ENCODE data around the gene MYH6. TPM values are rescaled to one million over a fixed set of nuclear protein-coding genes. Genes with fewer than 3 reads are reported as not detected.
"Not testable (repeated sequence)": the region's sequence is repeated elsewhere in the genome, so short reads cannot be mapped to it uniquely, and the experiment has no call there.

Gene MYH6
- polyA plus RNA-seq, 5 donors: 0.03 to 0.18 TPM; not detected in 3

DNA sequence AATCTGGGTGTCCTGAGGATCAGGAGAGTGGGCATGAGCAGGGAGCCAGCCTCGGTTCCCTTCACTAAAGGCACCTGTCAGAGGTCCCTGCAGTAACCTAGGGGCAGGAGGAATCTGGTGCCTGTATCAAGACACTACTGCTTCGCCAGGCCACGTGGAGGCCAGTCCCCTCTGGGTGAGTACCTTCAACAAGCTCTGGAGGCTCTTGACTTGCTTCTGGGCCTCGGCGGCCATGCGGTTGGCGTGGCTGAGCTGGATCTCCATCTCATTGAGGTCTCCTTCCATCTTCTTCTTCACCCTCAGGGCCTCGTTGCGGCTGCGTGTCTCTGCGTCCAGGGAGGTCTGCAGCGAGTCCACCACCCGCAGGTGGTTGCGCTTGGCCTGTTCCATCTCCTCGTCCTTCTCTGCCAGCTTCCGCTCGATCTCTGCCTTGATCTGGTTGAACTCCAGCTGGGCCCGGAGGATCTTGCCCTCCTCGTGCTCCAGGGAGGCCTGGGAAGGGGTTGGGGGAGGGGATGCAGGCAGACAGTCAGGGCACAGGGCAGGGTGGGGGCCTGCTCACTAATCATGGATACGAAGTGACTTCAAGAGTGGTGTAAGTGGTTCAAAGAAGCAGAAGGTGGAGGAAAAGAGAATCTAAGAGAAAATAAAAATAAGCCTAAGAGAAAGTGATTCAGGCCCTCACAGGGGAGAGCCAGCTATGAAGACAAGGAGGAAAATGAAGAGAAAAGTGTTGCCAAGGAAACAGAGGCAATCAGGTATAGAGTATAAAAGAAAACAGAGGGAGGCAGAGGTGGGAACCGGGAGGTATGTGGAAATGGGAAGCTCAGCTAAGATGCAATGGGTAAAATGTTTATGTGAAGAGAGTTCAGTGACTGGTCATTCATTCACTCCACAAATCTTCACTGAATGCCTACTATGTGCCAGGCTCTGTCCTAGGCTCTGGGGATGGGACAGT lies 8.0 kb upstream of the MYH6 start:
- no peak for DNase-seq

DNA sequence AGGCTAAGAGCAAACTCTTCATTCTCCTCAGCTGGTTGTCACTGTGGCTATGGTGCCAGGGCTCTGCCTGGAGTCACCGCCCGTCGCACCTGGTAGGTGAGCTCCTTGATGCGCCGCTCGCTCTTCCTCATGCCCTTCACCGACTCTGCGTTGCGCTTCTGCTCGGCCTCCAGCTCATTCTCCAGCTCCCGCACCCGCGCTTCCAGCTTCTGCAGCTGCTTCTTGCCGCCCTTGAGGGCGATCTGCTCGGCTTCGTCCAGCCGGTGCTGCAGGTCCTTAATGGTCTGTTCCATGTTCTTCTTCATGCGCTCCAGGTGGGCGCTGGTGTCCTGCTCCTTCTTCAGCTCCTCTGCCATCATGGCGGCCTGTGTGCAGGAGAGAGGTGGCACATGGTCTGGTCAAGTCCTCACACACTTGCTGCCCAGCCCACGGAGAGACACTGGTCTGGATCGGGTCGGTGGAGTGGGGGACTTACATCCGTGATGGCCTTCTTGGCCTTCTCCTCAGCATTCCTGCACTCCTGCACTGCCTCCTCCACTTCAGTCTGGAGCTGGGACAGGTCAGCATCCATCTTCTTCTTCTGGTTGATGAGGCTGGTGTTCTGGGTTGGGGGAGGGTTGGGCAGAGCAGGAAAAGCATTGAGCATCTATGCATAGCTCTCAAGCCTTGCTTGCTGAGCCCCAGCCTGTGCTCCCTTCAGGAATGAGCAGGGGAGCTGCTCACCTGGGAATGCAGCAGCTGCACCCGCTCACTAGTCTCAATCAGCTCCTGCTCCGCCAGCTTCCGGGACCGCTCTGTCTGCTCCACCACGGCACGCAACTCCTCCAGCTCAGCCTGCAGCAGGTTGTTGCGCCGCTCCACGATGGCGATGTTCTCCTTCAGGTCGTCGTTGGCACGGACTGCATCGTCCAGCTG lies 7.1 kb upstream of the MYH6 start:
- no peak for DNase-seq

DNA sequence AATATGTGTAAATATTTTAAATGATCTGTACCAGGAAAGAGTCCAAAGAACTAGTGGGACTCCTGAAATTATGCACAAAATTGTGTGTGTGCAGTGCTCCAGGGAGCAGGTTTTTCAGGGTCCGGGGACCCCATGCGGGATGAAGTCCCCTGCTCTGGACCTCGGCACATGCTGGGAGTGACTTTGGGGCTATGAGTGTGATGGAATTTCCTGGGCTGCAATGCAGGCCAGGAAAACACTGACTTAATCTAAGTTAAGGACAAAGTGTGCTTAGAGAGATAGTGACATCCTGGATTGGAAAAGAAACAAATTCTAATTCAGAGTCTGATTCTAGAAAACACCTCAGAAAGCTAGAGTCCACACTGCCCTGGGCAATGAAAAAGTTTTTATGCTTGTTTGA lies 6.2 kb upstream of the MYH6 start:
- no peak for DNase-seq

DNA sequence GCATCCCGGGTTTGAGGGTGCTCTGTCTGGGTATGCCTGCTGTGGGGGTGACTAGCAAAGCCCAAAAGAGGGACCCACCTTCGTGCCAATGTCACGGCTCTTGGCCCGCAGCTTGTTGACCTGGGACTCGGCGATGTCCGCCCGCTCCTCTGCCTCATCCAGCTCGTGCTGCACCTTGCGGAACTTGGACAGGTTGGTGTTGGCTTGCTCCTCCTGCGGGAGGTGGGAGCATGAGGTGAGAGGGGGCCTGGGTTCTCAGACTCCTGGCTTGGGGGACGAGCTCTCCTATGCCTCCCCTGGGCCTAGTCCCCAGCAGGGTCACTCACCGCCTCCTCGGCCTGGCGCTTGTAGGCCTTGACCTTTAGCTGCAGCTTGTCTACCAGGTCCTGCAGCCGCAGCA lies 5.6 kb upstream of the MYH6 start:
- DNase-seq: no peak

DNA sequence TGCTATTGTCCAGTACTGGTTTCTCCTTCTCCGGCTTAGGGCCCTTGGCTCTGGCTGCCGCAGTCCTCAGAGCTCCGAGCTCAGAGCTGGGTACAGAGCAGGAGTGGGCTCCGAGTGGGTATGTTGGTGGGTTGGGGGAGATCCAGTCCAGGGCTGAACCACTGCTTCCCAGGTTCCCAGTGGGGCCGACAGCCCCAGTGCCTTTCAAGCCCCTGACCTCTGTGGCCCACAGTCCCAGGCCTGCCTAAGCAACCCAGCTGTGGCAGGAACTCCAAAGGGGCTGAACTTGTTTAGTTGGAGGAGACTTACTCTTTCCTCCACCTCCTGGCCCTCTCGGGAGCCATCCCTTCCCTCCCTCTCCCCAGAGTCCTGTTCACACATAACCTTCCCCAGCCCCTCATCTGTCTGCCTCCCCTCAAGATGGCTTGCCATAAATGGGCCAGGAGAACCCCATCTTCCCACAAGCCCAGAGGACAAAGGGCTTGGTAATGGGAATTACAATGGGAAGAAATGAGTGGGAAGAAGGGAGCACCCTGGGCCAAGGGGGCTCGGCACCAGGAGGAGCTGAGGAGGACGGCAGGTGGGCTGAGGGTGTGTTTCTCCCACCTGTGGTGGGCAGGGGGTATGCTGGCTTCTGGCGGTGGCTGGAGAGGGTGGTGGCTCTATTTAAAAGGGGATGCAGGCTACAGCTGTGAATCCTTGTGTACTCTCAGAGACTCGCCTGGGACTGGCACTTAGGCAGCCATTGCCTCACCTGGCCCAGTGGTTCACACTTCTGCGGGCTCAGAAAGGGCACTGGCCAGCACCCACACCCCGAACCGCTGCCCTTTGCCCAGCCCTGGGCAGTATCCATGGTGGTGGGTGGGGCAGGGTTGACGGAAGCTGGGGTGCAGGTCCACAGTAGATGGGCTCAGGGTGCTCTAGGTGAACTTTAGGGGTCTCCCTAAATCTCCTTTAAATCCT lies 3.8 kb upstream of the MYH6 start:
- DNase-seq: no peak

DNA sequence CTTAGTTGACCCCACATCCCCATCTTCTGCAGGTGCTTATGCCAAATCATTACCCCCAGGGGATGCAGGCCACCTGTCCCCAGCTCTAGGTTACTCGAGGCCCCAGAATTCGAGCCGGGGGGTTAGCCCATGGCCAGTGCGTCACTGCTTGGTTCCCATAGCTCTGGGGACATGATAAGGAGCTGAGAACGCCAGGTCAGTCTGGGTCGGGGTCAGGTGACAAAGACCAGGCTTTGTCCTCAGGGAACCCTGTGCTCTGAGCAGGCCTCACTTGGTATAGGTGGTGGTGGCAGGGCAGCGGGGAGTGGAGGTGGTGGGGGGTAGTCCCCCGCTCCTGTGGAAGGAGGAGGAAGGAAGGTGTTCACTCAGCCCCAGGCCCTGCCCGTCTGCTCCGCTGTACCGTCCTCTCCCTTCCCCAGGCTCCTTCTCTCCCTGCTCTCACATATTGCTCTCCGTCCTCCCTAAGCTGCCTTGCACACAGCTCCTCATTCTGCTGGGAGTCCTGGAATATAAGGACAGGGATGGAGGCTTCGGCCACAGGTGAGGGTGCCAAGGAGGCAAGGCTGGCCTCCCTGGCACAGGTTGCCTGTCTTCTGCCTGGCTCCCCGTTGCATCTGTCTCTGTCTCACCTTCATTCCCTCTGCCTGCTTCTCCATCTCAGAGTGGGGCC lies 2.0 kb upstream of the MYH6 start:
- no peak for DNase-seq

DNA sequence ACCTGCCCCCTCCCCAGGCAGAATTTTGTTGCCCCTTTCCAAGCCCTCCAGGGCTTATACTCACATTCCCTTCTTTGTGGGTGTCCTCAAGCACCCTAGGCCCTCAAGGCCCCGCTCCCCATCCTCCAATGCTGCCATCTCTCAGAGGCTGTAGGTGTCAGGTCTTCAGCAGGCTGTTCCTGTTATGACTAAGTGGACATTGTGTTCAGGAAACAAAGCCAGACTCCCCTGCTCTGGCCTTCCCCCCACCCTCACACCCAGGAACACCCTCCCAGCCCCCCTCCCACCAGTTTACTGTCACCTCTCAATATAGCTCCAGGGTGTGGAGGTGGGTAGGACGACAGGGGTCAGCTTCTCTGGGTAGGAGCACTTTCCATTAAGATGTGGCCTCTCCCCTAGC lies 1.4 kb upstream of the MYH6 start:
- no peak for DNase-seq

DNA sequence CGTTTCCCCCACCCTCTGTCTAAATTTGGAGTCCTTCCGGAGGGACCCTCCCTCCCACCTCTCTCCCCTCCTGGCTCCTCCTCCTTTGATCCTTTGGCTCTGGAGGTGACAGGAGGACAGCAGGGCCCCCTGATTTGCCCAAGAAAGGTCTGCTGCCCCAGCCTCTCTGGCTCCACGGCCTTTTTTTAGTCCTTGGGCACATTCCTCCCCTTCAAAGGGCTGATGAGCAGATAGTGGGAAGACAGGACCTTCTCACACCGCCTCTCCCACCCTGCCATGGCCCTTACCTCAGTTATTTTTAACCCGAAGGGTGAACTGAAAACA lies 196 bp upstream of the MYH6 start:
- no peak for DNase-seq

DNA sequence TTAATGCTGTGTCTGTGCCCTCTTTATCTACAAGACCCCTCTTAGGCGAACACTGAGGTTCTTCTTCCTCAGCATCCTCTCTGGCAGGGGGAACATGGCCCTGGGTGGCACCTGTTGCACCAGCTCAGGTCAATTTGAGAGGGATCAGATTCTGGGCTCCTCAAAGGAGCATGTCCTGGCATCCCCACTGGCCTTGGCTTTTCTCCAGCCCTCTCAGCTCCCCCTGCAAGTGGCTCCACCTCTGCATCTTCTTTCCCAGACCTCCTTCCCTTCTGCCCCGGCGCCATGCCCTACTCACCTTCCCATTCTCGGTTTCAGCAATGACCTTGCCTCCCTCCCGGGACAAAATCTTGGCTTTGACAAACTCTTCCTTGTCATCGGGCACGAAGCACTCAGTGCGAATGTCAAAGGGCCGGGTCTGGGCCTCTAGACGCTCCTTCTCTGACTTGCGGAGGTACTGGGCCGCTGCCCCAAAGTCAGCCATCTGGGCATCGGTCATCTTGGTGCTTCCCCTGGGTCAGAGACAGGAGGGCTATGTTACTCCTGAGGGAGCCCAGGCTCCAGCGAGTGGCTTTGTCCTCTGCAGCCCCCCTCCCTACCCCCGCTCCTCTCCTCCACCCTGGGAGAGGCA lies 1.2 kb downstream of the MYH6 start:
- no peak for DNase-seq

DNA sequence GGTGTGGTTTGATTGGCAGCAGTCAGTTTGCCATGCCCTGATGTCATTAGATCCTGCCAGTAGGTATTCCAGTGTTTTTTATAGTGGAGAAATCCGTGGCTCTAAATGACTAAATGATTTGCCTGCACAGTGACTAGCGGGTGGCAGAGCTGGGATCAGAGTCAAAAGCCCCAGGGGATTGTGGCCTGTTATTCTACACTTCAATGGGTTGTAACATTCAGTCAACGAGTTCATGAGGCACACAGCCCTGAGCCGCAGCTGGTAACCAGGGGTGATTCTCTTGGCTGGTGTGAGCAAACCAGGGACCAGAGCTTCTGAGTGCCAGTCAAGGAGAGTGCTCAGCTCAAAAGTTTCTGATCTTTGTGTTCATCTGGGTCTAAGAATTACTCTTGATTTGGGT lies 1.8 kb downstream of the MYH6 start:
- DNase-seq: no peak

DNA sequence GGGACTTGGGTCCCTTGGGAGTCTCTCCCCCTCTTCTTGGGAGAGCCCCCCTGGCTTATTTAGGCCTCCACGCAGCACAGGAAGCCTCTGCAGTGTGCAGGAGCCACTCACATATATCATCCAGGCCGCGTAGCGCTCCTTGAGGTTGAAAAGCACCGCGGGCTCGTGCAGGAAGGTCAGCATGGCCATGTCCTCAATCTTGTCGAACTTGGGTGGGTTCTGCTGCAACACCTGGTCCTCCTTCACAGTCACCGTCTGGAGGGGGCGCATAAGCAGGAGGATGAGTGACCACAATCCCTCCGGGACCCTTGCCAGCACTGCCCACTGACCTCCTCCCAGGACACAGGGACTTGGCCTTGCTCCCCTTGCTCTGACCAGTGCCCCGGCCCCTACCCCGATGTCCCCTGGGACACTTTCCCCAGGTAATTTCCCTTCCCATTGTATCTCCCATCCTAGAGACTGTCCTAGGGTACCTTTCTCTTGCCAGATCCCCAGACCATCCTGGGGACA lies 2.5 kb downstream of the MYH6 start:
- no peak for DNase-seq

DNA sequence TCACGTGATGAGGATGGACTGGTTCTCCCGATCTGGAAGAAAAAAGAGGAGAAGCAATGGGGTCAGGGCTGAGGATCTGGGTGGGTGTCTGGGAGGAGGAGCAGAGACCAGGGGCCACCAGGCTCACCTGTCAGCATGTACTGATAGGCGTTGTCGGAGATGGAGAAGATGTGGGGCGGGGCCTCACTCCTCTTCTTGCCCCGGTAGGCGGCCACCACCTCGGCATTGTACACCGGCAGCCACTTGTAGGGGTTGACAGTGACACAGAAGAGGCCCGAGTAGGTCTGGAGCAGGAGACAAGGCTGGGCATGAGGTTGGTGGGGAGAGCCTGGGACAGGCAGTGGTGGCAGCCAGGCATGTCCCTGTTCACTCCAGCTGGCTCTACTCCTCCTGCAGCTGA lies 3.0 kb downstream of the MYH6 start:
- no peak for DNase-seq

DNA sequence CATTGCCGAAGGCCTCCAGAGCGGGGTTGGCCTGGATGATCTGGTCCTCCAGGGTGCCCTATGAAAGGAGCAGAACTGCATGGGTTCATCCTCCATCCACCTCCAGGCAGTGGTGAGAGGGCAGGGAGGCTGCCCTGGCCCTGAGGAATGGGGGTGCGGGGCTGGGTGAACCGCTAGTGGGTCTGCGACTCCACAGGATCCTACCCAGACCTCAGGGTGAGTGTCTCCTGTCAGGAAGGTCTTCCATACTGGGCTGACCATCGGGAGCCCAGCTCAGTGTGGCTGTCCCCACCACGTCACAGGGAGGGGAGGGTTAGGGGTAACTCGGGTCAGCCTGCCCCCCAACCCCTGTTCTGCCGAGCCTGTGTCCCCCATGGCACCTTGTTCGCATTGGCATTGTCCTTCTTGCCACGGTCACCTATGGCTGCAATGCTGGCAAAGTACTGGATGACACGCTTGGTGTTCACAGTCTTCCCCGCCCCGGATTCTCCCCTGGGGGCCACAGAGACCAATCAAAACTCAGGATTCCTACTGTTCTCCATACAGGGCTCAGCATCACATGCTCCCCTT lies 3.7 kb downstream of the MYH6 start:
- DNase-seq: no peak

DNA sequence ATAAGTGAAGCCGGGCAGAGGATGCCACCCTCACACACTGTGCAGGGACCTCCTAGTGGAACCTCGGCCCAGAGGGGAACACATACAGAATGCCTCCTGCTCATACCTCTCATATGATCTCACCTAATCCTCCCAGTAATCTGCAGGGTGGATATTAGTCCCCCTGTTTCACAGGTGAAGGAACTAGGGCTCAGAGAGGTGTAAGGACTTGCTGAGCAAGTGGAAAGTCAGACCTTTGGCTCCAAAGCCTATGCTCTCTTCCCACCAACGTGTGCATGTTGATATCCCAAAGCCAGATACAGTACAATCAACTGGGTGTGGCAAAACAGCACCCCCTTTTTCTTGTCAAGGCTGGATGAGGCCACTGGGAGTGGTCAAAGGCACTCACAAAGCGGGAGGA lies 4.2 kb downstream of the MYH6 start:
- no peak for DNase-seq

DNA sequence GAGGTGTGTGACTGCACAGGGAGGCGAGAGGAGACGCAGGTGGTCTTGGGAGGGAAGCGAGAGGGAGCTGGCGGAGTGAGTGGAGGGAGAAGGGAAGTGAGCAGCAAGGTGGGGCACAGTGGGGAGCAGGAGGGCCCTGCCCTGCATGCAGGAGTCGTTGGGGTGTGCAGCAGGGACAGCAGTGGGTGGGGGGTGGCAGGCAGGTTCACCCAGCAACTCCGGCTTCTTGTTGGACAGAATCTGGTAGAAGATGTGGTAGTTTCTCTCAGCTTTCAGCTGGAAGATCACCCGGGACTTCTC lies 5.0 kb downstream of the MYH6 start:
- DNase-seq: no peak

DNA sequence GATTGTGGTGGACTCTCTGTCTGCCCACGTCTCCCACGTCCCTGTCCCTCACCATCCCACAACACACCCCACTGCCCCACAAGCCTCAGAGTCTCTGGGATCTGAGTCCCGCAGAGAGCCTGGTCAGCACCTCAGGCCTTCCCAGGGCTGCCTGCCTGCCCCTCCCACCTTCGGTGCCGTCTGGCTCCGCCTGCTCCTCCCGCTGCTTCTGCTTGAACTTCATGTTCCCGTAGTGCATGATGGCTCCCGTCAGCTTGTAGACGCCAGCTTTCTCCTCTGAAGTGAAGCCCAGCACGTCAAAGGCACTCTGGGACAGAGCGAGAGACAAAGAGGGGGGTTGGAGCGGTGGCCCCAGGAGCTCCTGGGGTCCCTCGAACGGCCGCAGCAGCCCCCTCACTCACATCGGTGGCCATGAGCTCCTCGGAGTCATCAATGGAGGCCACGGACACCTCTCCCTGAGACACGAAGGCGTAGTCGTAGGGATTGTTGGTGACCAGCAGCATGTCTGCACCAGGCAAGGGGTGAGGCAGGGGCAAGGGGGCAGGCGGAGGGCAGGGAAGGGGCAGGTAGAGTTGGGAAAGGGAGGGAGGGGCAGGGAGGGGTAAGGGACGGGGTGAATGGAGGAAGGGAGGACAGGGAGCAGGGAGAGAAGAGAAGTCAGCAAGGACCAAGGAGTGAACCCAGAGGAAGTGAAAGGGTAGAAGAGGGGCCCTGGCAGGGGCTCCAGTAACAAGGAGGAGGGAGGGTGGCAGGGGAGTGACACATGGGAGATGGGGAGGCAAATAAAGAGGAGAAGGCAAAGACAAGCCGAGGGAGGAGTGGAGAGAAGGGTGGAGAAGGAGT lies 5.6 kb downstream of the MYH6 start:
- no peak for DNase-seq

DNA sequence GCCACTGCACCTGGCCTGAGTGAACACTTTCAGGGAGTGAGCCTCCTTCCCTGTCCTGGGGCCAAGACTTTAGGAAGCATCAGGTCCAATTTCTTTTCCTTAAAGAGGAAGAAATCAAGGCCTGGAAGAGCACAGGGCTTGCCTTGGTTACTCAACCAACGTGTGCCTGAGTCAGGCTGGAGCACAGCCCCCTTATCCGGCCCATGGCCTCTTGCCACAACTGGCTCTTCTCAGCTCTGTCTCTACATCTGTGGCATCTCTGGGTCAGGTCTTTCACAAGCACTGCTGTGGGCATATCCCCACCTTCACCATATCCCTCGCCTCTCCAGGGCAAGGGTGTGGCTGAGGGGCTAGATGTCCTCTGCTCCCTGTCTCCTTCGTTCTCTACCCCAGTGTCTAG lies 6.8 kb downstream of the MYH6 start:
- DNase-seq: no peak

DNA sequence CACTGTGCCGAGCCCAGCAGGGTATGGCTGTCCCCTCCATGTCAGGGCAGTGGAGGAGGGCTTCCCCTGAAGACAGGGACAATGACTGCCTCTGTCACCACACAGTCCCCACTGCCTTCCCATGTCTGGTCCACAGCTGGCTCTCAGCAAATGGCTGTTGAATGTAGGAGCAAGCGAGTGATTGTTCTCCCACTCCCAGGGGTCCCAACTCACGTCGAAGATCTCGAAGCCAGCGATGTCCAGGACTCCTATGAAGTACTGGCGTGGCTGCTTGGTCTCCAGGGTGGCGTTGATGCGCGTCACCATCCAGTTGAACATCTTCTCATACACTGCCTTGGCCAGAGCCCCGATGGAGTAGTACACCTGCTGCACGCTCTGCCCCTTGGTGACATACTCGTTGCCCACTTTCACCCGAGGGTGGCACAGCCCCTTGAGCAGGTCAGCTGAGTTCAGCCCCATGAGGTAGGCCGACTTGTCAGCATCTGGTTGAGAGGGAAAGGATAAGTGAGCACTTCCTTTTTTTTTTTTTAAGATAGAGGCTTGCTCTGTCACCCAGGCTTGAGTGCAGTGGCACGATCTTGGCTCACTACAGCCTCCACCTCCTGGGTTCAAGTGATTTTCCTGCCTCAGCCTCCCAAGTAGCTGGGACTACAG lies 7.5 kb downstream of the MYH6 start:
- not testable (repeated sequence) for DNase-seq

DNA sequence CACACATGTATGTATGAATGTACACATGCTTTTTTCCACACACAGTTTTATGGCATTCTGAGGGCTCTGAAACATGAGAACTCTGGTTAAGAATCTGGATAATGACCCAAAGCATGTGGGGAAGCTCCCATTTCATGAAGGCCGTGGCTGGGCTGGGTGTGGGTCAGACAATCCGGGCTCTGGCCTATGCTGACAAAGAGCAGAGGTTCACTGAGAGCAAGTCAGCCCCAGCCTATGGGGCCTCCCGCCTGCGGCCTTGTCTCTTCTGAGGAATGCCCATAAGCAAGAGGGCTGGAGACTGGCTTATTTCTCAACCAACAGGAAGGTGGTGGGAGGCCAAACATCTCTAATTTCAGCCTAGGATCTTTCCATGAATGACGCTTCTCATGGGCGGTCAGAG lies 8.5 kb downstream of the MYH6 start:
- DNase-seq: no peak
